Upper lobe of right lung (tissue), 1 donor: ENCODE data around the gene RASD2. TPM values are rescaled to one million over a fixed set of nuclear protein-coding genes. Genes with fewer than 3 reads are reported as not detected.

Experiments used
- ATAC-seq: fragments of 200-7000 bp; cut with Tn5 transposase; one replicate; pipeline ENCODE4 v1.9.1; 2020; ENCODE audit warnings: mild to moderate bottlenecking, moderate library complexity
- DNase-seq: peaks from one replicate; pipeline ENCODE4 v3.0.0-alpha.2; 2020
- H3K27ac ChIP-seq: fragments of 200-600 bp; one replicate; pipeline ENCODE4 v1.8.0; 2022
- H3K27me3 ChIP-seq: fragments of 200-600 bp; one replicate; pipeline ENCODE4 v1.8.0; 2022; ENCODE audit warnings: mild to moderate bottlenecking
- H3K36me3 ChIP-seq: fragments of 200-600 bp; one replicate; pipeline ENCODE4 v1.8.0; 2022
- H3K4me1 ChIP-seq: fragments of 200-600 bp; one replicate; pipeline ENCODE4 v1.8.0; 2022
- H3K4me3 ChIP-seq: fragments of 200-600 bp; one replicate; pipeline ENCODE4 v1.8.0; 2022; ENCODE audit warnings: mild to moderate bottlenecking
- H3K9me3 ChIP-seq: fragments of 200-600 bp; one replicate; pipeline ENCODE4 v1.8.0; 2022
- CTCF ChIP-seq: fragments of 200-600 bp; IDR thresholded peaks from one replicate; pipeline ENCODE4 v1.8.0; 2022; ENCODE audit warnings: antibody characterized with exemption
- intact Hi-C: fragments of 100-400 bp; cut with DNase I; formaldehyde crosslinking; loops from one replicate; pipeline ENCODE4 v1.11.0; 2022
- total RNA-seq: library from RNA; stranded (reverse); fragmentation: NEBNext Ultra II Directional; extraction: Animal tissue kit (Norgen Biotek cat#: 25700); gene quantifications from one replicate; pipeline ENCODE4 v1.2.1, GENCODE V29; 2021
- donor health status: DM: no; HTN: yes; CAD: no; lungs with severe emphysema.

RASD2 gene
- total RNA-seq, 1 donor from 2014 or later, result 4.1 TPM

DNA sequence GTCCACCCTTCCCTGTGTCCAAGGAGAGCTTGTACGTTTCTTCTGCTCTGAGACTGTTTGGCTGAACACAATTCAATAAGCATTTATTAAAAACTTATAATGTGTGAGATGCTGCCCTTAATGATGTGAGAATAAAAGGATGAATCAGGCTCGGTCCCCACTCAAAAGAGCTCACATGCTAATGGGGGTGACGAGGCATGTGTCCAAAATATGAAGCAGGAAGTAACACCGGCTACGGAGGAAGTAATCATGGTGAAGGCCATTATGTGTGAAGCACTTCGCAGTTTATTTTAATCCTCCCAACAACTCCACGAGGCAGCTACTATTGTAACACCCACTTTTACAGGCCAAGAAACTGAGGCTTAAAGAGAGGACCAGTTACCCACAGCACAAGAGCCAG, 3.4 kb upstream of the RASD2 start:
- intact Hi-C loops, result no loop called here
- peaks cover 12% of the 10 kb centered on the region for H3K4me1 ChIP-seq

GRCh38 chr22:35538801-35539321, 1.8 kb upstream of the RASD2 start:
- no peak for ATAC-seq
- Histone ChIP-seq H3K27me3 (peaks cover 19% of the 10 kb centered on the region), H3K4me1 (peaks cover 12% of the 10 kb centered on the region), H3K36me3 (no peaks in the 10 kb centered on the region), H3K27ac (no peak overlapping the region), H3K9me3 (no peaks in the 10 kb centered on the region), H3K4me3 (no peak overlapping the region)
- TF ChIP-seq CTCF, result peak; percentile 50
- no peak for DNase-seq
- intact Hi-C loops, result no loop called here

More for the DNA sequence above, 3.4 kb upstream of the RASD2 start:
- Histone ChIP-seq H3K27ac (no peak overlapping the region), H3K4me3 (no peak overlapping the region), H3K36me3 (no peaks in the 10 kb centered on the region), H3K9me3 (no peaks in the 10 kb centered on the region), H3K27me3 (peaks cover 12% of the 10 kb centered on the region)
- no peak for TF ChIP-seq CTCF
- no peak for DNase-seq
- no peak for ATAC-seq

GRCh38 chr22:35539487-35539886, 1.1 kb upstream of the RASD2 start:
- H3K36me3 ChIP-seq, result no peaks in the 10 kb centered on the region
- peak overlapping the region; percentile 56 for H3K4me3 ChIP-seq
- H3K4me1 ChIP-seq, result peaks cover 12% of the 10 kb centered on the region
- H3K9me3 ChIP-seq, result no peaks in the 10 kb centered on the region
- DNase-seq (no peak), ATAC-seq (no peak)
- no peak overlapping the region for H3K27ac ChIP-seq
- intact Hi-C loops, result no loop called here
- TF ChIP-seq CTCF, result no peak
- peaks cover 19% of the 10 kb centered on the region for H3K27me3 ChIP-seq

DNA sequence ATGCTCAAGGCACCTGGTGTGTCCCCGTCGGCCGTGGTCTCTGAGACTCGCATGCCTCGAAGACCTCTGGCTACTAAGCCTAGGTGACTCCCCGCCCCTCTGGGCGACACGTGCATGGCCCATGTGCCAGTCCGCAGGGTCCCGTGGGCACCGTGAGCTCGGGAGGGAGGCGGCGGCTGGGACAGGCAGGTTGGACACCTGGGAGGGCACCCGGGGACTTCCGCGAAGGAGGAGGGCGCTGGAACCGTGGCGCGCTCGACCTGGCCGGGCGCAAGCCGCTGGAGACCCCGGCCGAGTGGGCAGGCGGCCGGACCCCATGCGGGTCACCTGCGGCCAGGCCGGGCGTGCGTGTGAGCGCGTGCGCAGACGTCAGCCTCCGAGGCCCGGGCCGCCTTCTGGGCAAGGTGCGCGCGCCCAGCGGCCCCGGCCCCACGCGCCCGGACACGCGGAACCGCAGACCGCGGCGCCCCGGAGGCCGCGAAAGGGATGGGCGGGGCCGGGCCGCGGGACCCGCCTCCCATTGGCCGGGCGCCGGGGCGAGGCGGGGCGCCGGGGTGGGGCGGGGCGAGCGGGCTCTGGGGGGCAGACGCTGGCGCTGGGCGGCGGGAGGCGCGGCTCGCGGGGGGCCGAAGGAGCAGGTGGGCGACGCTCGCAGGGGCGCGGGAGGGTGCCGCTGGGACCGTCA, 579 bp upstream of the RASD2 start:
- no peak overlapping the region for H3K27ac ChIP-seq
- H3K9me3 ChIP-seq, result no peaks in the 10 kb centered on the region
- peak; percentile 79 for DNase-seq
- intact Hi-C loops, result no loop called here
- peaks cover 19% of the 10 kb centered on the region for H3K27me3 ChIP-seq
- peak; percentile 87 for ATAC-seq
- H3K4me1 ChIP-seq, result peaks cover 12% of the 10 kb centered on the region
- peak overlapping the region; percentile 56 for H3K4me3 ChIP-seq
- no peak for TF ChIP-seq CTCF
- no peaks in the 10 kb centered on the region for H3K36me3 ChIP-seq

- intact Hi-C loops, result no loop called here
- ATAC-seq (peak; percentile 12), DNase-seq (no peak)
- Histone ChIP-seq H3K4me1 (peaks cover 6% of the 10 kb centered on the region), H3K4me3 (peak overlapping the region; percentile 56), H3K9me3 (no peaks in the 10 kb centered on the region), H3K27me3 (peaks cover 19% of the 10 kb centered on the region), H3K27ac (no peak overlapping the region), H3K36me3 (no peaks in the 10 kb centered on the region)
- TF ChIP-seq CTCF, result no peak
Observed at GRCh38 chr22:35541254-35541748, 670 bp downstream of the RASD2 start.
